Skin epidermis (tissue), 12 donors: ENCODE measurements around the gene EPB41L4B.
"Not testable (repeated sequence)": the region's sequence is repeated elsewhere in the genome, so short reads cannot be mapped to it uniquely, and the experiment has no call there.

Experiments
- H3K27ac ChIP-seq, 21 experiments: fragments of 200-600 bp; sonication (generic) in 11 of 21; one replicate each; pipeline ENCODE4 v1.5.0; 2020; ENCODE audit warnings: mild to moderate bottlenecking in 3 of 21, inconsistent platforms in 2 of 21, moderate library complexity in 2 of 21
- H3K4me3 ChIP-seq, 7 experiments: fragments of 200-600 bp; sonication (generic) in 2 of 7; one replicate each; pipeline ENCODE4 v1.5.0; 2020; ENCODE audit warnings: inconsistent platforms in 2 of 7, mild to moderate bottlenecking in 2 of 7, moderate library complexity in 1 of 7

EPB41L4B gene

GRCh38 chr9:109229682-109230081, 91.2 kb downstream of the EPB41L4B start:
- no peak overlapping the region for H3K27ac ChIP-seq
- no peak overlapping the region for H3K4me3 ChIP-seq

GRCh38 chr9:109228093-109228642, 92.7 kb downstream of the EPB41L4B start:
- Histone ChIP-seq H3K4me3 (no peak overlapping the region), H3K27ac (no peak overlapping the region)

GRCh38 chr9:109225629-109226028, 95.2 kb downstream of the EPB41L4B start:
- Histone ChIP-seq H3K4me3 (no peak overlapping the region), H3K27ac (no peak overlapping the region)

GRCh38 chr9:109224751-109225150, 96.1 kb downstream of the EPB41L4B start:
- H3K27ac ChIP-seq = no peak overlapping the region
- H3K4me3 ChIP-seq = no peak overlapping the region

- H3K27ac ChIP-seq, H3K4me3 ChIP-seq: not testable (repeated sequence)
These were observed 102.6 kb downstream of the EPB41L4B start for GRCh38 chr9:109218242-109218641.

- Histone ChIP-seq H3K4me3 (no peak overlapping the region), H3K27ac (no peak overlapping the region)
These were observed 106.4 kb downstream of the EPB41L4B start for GRCh38 chr9:109214414-109214813.

- Histone ChIP-seq H3K27ac (no peak overlapping the region), H3K4me3 (no peak overlapping the region)
These were observed 107.4 kb downstream of the EPB41L4B start for GRCh38 chr9:109213285-109214121.

- H3K27ac ChIP-seq = no peak overlapping the region
- H3K4me3 ChIP-seq = no peak overlapping the region
These were observed 108.1 kb downstream of the EPB41L4B start for GRCh38 chr9:109212768-109213167.

GRCh38 chr9:109206670-109207069, 114.2 kb downstream of the EPB41L4B start:
- H3K27ac ChIP-seq = no peak overlapping the region
- H3K4me3 ChIP-seq = no peak overlapping the region

- Histone ChIP-seq H3K4me3 (no peak overlapping the region), H3K27ac (no peak overlapping the region)
These were observed 115.3 kb downstream of the EPB41L4B start for GRCh38 chr9:109205526-109205925.

- no peak overlapping the region for H3K27ac ChIP-seq
- no peak overlapping the region for H3K4me3 ChIP-seq
These were observed 117.0 kb downstream of the EPB41L4B start for GRCh38 chr9:109203761-109204360.

- Histone ChIP-seq H3K4me3 (no peak overlapping the region), H3K27ac (no peak overlapping the region)
These were observed 121.2 kb downstream of the EPB41L4B start for GRCh38 chr9:109199676-109200075.

- H3K4me3 ChIP-seq = no peak overlapping the region
- H3K27ac ChIP-seq = no peak overlapping the region
These were observed 122.0 kb downstream of the EPB41L4B start for GRCh38 chr9:109198736-109199382.

- Histone ChIP-seq H3K4me3 (no peak overlapping the region), H3K27ac (no peak overlapping the region)
These were observed 126.8 kb downstream of the EPB41L4B start for GRCh38 chr9:109193974-109194556.

- Histone ChIP-seq H3K4me3 (no peak overlapping the region), H3K27ac (no peak overlapping the region)
These were observed 128.0 kb downstream of the EPB41L4B start for GRCh38 chr9:109192732-109193361.

- Histone ChIP-seq H3K27ac (no peak overlapping the region), H3K4me3 (no peak overlapping the region)
These were observed 129.1 kb downstream of the EPB41L4B start for GRCh38 chr9:109191746-109192145.

GRCh38 chr9:109190151-109190550, 130.7 kb downstream of the EPB41L4B start:
- no peak overlapping the region for H3K4me3 ChIP-seq
- no peak overlapping the region for H3K27ac ChIP-seq

GRCh38 chr9:109186857-109187520, 133.9 kb downstream of the EPB41L4B start:
- no peak overlapping the region for H3K27ac ChIP-seq
- H3K4me3 ChIP-seq = no peak overlapping the region
